HG03103 (cell line): ENCODE results near the gene SLC43A3.

ENCODE experiments used
- ATAC-seq: cut with Tn5 transposase; IDR thresholded peaks from one replicate; pipeline ENCODE4 v1.9.1; 2021; ENCODE audit warnings: low read depth; ENCODE audit not compliant: unreplicated experiment

SLC43A3 gene

GRCh38 chr11:57430952-57431351 lies 4.0 kb upstream of the SLC43A3 start:
- ATAC-seq: no peak

- no peak for ATAC-seq
Measured at GRCh38 chr11:57429946-57430345, 3.0 kb upstream of the SLC43A3 start.

- ATAC-seq: no peak
Measured at GRCh38 chr11:57428643-57429042, 1.7 kb upstream of the SLC43A3 start.

- ATAC-seq: no peak
Measured at GRCh38 chr11:57427727-57428082, 784 bp upstream of the SLC43A3 start.

- no peak for ATAC-seq
Measured at GRCh38 chr11:57426439-57426928, 437 bp downstream of the SLC43A3 start.

GRCh38 chr11:57425565-57426438 lies 1.1 kb downstream of the SLC43A3 start:
- ATAC-seq: no peak

- ATAC-seq: peak; percentile 87
Measured at GRCh38 chr11:57424792-57425564, 1.9 kb downstream of the SLC43A3 start.

- ATAC-seq: no peak
Measured at GRCh38 chr11:57424137-57424791, 2.7 kb downstream of the SLC43A3 start.

- ATAC-seq: no peak
Measured at GRCh38 chr11:57422669-57423068, 4.3 kb downstream of the SLC43A3 start.

- ATAC-seq: no peak
Measured at GRCh38 chr11:57421805-57422204, 5.1 kb downstream of the SLC43A3 start.

GRCh38 chr11:57421066-57421465 lies 5.9 kb downstream of the SLC43A3 start:
- ATAC-seq: no peak

GRCh38 chr11:57419146-57419545 lies 7.8 kb downstream of the SLC43A3 start:
- no peak for ATAC-seq

- ATAC-seq: no peak
Measured at GRCh38 chr11:57418131-57418530, 8.8 kb downstream of the SLC43A3 start.

GRCh38 chr11:57417056-57417455 lies 9.9 kb downstream of the SLC43A3 start:
- no peak for ATAC-seq

- no peak for ATAC-seq
Measured at GRCh38 chr11:57416436-57416835, 10.5 kb downstream of the SLC43A3 start.

GRCh38 chr11:57414612-57415212 lies 12.2 kb downstream of the SLC43A3 start:
- no peak for ATAC-seq

- no peak for ATAC-seq
Measured at GRCh38 chr11:57413681-57414080, 13.2 kb downstream of the SLC43A3 start.

- ATAC-seq: no peak
Measured at GRCh38 chr11:57410287-57410686, 16.6 kb downstream of the SLC43A3 start.

GRCh38 chr11:57409321-57410100 lies 17.4 kb downstream of the SLC43A3 start:
- no peak for ATAC-seq

GRCh38 chr11:57408771-57409170 lies 18.1 kb downstream of the SLC43A3 start:
- ATAC-seq: no peak
